GM21786 (cell line): ENCODE data around the gene PLEKHH3.
"Not testable (repeated sequence)": the region's sequence is repeated elsewhere in the genome, so short reads cannot be mapped to it uniquely, and the experiment has no call there.

Experiments
- ATAC-seq: cut with Tn5 transposase; IDR thresholded peaks from one replicate; pipeline ENCODE4 v1.9.1; 2021; ENCODE audit not compliant: unreplicated experiment

PLEKHH3 gene

GRCh38 chr17:42639525-42640113, 37.2 kb downstream of the PLEKHH3 start:
- no peak for ATAC-seq

- ATAC-seq: no peak
These were observed 43.8 kb downstream of the PLEKHH3 start for GRCh38 chr17:42632949-42633444.

GRCh38 chr17:42629411-42630009, 47.3 kb downstream of the PLEKHH3 start:
- ATAC-seq: no peak

- not testable (repeated sequence) for ATAC-seq
These were observed 49.6 kb downstream of the PLEKHH3 start for GRCh38 chr17:42627032-42627764.

GRCh38 chr17:42623732-42624596, 52.8 kb downstream of the PLEKHH3 start:
- ATAC-seq: no peak

GRCh38 chr17:42623271-42623670, 53.5 kb downstream of the PLEKHH3 start:
- no peak for ATAC-seq

- ATAC-seq: not testable (repeated sequence)
These were observed 54.8 kb downstream of the PLEKHH3 start for GRCh38 chr17:42621987-42622386.

GRCh38 chr17:42618442-42619150, 58.2 kb downstream of the PLEKHH3 start:
- peak; percentile 65 for ATAC-seq

- no peak for ATAC-seq
These were observed 58.8 kb downstream of the PLEKHH3 start for GRCh38 chr17:42617956-42618431.
